Ascending aorta (tissue), 2 donors: ENCODE results near the gene ARHGAP9. TPM values are rescaled to one million over a fixed set of nuclear protein-coding genes. Genes with fewer than 3 reads are reported as not detected.

Experiments
- DNase-seq, 2 donors: peaks; one replicate each; pipeline ENCODE4 v3.0.0-alpha.2; 2019; ENCODE audit warnings: low spot score in 2 of 2
- H3K27ac ChIP-seq, 2 donors: fragments of 200-600 bp; sonication (generic); one replicate each; pipeline ENCODE4 v1.5.1; 2016 to 2017; ENCODE audit warnings: mild to moderate bottlenecking in 1 of 2
- H3K27me3 ChIP-seq: fragments of 200-600 bp; sonication (generic); one replicate; pipeline ENCODE4 v1.5.1; 2017
- H3K36me3 ChIP-seq, 2 donors: fragments of 200-600 bp; sonication (generic); one replicate each; pipeline ENCODE4 v1.5.1; 2016
- H3K4me1 ChIP-seq, 2 donors: fragments of 200-600 bp; sonication (generic); one replicate each; pipeline ENCODE4 v1.5.1; 2016 to 2017; ENCODE audit warnings: mild to moderate bottlenecking in 1 of 2
- H3K4me3 ChIP-seq, 2 donors: fragments of 200-600 bp; sonication (generic); one replicate each; pipeline ENCODE4 v1.5.1; 2016 to 2017; ENCODE audit warnings: mild to moderate bottlenecking in 1 of 2
- H3K9me3 ChIP-seq, 2 donors: fragments of 200-600 bp; sonication (generic); one replicate each; pipeline ENCODE4 v1.5.1; 2016
- intact Hi-C: fragments of 100-400 bp; cut with DNase I; formaldehyde crosslinking; loops from one replicate; pipeline ENCODE4 v1.15.1; 2023
- total RNA-seq: library from RNA; depleted of rRNA; stranded (reverse); fragments of >200 nt; gene quantifications from one replicate; pipeline ENCODE4 v1.1.0, GENCODE V29; 2016
- TF ChIP-seq, protein P1 (sequence below), 3 experiments: fragments of 200-600 bp in 2 of 3; fragments of 450-650 bp in 1 of 3; sonication (generic) in 2 of 3; IDR thresholded peaks; one replicate each; pipeline ENCODE4 v1.5.1; 2016 to 2019; ENCODE audit warnings: antibody characterized with exemption in 3 of 3, mild to moderate bottlenecking in 1 of 3, moderate library complexity in 1 of 3

Gene ARHGAP9
- total RNA-seq, 1 donor from 2014 or later, result 21.6 TPM

DNA sequence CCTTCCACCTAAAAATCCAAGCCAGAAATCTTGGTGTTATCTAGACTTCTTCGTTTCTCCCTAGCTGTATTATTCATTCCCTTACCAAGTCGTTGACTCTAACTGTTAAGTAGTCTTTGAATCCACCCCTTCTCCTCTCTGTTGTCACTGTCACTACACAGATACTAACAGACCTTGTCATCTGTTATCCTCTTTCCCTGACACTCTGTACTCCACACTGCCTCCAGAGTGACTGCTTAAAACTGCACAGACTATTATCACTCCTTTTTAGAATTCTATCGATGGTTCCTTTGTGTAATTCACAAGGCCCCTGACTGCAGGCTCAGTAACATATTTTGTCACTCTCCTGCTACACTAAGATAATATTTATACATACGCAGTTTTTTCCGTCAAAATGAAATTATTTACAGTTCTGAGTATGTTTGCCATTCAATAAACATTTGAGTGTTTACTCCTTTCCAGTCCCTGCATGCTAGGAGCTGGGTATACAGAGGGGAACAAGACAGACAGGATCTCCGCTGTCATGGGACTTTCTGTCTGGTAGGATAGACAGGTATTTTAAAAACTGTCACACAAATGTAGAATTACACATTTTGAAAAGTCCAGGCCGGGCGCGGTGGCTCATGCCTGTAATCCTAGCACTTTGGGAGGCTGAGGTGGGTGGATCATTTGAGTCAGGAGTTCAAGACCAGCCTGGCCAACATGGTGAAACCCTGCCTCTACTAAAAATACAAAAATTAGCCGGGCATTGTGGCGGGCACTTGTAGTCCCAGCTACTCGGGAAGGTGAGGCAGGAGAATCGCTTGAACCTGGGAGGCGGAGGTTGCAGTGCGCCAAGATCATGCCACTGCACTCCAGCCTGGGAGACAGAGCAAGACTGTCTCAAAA, 12.0 kb upstream of the ARHGAP9 start:
- no peak overlapping the region for H3K4me3 ChIP-seq
- peaks cover 8 to 10% of the 10 kb centered on the region in 2 donors for H3K4me1 ChIP-seq
- H3K9me3 ChIP-seq, result no peaks in the 10 kb centered on the region
- TF ChIP-seq, protein P1, sequence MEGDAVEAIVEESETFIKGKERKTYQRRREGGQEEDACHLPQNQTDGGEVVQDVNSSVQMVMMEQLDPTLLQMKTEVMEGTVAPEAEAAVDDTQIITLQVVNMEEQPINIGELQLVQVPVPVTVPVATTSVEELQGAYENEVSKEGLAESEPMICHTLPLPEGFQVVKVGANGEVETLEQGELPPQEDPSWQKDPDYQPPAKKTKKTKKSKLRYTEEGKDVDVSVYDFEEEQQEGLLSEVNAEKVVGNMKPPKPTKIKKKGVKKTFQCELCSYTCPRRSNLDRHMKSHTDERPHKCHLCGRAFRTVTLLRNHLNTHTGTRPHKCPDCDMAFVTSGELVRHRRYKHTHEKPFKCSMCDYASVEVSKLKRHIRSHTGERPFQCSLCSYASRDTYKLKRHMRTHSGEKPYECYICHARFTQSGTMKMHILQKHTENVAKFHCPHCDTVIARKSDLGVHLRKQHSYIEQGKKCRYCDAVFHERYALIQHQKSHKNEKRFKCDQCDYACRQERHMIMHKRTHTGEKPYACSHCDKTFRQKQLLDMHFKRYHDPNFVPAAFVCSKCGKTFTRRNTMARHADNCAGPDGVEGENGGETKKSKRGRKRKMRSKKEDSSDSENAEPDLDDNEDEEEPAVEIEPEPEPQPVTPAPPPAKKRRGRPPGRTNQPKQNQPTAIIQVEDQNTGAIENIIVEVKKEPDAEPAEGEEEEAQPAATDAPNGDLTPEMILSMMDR (IDR thresholded peaks at IDR 0.05), result no peak
- intact Hi-C loops, result no loop called here
- DNase-seq, result no peak
- no peak overlapping the region for H3K27ac ChIP-seq
- H3K36me3 ChIP-seq, result peaks cover 22 to 41% of the 10 kb centered on the region in 2 donors
- no peaks in the 10 kb centered on the region for H3K27me3 ChIP-seq

- intact Hi-C loops, result no loop called here
- Histone ChIP-seq H3K4me3 (no peak overlapping the region), H3K9me3 (no peaks in the 10 kb centered on the region), H3K36me3 (peaks cover 21 to 32% of the 10 kb centered on the region in 2 donors), H3K27me3 (no peaks in the 10 kb centered on the region), H3K27ac (no peak overlapping the region), H3K4me1 (peaks cover 8 to 10% of the 10 kb centered on the region in 2 donors)
- TF ChIP-seq, protein P1 (IDR thresholded peaks at IDR 0.05), result no peak
- DNase-seq, result no peak
These were observed 10.5 kb upstream of the ARHGAP9 start for GRCh38 chr12:57490126-57490525.

DNA sequence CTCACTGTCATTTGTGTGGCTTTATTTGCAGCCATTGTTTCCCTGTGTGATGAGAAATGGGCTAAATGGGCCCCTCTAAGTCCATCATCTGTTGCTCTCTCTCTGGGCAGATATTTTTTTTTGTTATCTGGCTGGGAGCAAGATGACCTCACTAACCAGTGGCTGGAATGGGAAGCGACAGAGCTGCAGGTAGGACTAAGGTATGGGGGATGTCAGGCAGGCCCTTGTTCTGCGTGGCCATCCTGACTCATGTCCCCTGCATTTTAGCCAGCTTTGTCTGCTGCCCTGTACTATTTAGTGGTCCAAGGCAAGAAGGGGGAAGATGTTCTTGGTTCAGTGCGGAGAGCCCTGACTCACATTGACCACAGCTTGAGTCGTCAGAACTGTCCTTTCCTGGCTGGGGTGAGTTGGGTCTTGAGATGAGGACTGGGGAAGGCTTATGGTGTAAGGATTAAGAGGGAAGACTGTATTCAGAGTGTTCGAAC, 9.5 kb upstream of the ARHGAP9 start:
- H3K27ac ChIP-seq, result no peak overlapping the region

GRCh38 chr12:57488402-57489156, 8.9 kb upstream of the ARHGAP9 start:
- Histone ChIP-seq H3K4me3 (peak overlapping the region; percentile 75), H3K36me3 (peaks cover 21 to 23% of the 10 kb centered on the region in 2 donors), H3K27ac (peak overlapping the region; percentile 63 to 84), H3K9me3 (no peaks in the 10 kb centered on the region), H3K27me3 (no peaks in the 10 kb centered on the region), H3K4me1 (peaks cover 8 to 10% of the 10 kb centered on the region in 2 donors)
- no peak for DNase-seq
- TF ChIP-seq, protein P1 (IDR thresholded peaks at IDR 0.05), result no peak
- intact Hi-C loops, result loop anchor here (2.0 kb wide), 2 partner anchors 28 to 32 kb away; partner anchors contain the start of gene DDIT3

More for the DNA sequence above, 9.5 kb upstream of the ARHGAP9 start:
- Histone ChIP-seq H3K9me3 (no peaks in the 10 kb centered on the region), H3K4me3 (peak overlapping the region in 1 of 2 donors; percentile 75), H3K4me1 (peaks cover 8 to 10% of the 10 kb centered on the region in 2 donors), H3K27me3 (no peaks in the 10 kb centered on the region), H3K36me3 (peaks cover 21 to 27% of the 10 kb centered on the region in 2 donors)
- DNase-seq, result no peak
- intact Hi-C loops, result loop anchor here (2.0 kb wide), 2 partner anchors 28 to 32 kb away; partner anchors contain the start of gene DDIT3
- TF ChIP-seq, protein P1 (IDR thresholded peaks at IDR 0.05), result no peak

DNA sequence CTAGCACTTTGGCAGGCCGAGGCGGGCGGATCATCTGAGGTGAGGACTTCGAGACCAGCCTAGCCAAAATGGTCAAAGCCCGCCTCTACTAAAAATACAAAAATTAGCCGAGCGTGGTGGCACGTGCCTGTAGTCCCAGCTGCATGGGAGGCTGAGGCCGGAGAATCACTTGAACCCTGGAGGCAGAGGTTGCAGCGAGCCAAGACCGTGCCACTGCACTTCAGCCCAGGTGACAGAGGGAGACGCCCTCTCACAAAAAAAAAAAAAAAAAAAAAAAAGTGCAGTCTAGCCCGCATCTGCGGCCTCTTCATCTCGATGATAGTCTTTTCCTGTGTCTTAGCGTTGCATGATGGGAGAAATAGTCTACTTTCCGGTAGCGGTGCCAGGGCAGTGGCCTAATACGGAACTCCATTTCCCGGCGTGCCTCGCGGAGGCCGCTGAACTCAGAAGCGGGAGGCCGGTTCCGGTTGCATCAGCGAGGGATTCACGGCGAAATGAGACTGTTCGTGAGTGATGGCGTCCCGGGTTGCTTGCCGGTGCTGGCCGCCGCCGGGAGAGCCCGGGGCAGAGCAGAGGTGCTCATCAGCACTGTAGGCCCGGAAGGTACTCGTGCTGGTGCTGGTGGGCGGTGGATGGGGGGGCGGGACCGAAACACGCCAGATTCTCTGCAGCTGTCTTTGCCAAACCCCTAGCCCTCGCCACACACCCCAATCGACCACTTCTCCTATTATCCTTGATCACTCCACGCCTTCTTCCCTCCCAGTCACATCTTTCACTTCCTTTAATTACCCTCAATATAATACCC, 8.1 kb upstream of the ARHGAP9 start, which contains the start of gene MARS1:
Gene MARS1 (plus strand): TSS at position 472 of the 805 bp plus-strand sequence. CDS start 23 bp downstream, at position 495.
- Histone ChIP-seq H3K9me3 (no peaks in the 10 kb centered on the region), H3K4me3 (peak within 1 kb of the TSS; percentile 75), H3K27me3 (no peaks in the 10 kb centered on the region), H3K4me1 (peaks cover 8 to 10% of the 10 kb centered on the region in 2 donors), H3K36me3 (peaks cover 21 to 23% of the 10 kb centered on the region in 2 donors), H3K27ac (peak within 1 kb of the TSS; percentile 63 to 84)
- intact Hi-C loops, result loop anchor here (2.0 kb wide), 2 partner anchors 27 to 33 kb away; partner anchors contain the start of gene DDIT3
- TF ChIP-seq, protein P1 (IDR thresholded peaks at IDR 0.05), result no peak
- DNase-seq, result peak; percentile 82 to 98
